HG03103 (cell line): ENCODE results near the gene PRKAR1A.
"Not testable (repeated sequence)": the region's sequence is repeated elsewhere in the genome, so short reads cannot be mapped to it uniquely, and the experiment has no call there.

Source experiments
- ATAC-seq: cut with Tn5 transposase; IDR thresholded peaks from one replicate; pipeline ENCODE4 v1.9.1; 2021; ENCODE audit warnings: low read depth; ENCODE audit not compliant: unreplicated experiment

Gene PRKAR1A

GRCh38 chr17:68573338-68573737, 61.1 kb downstream of the PRKAR1A start:
- ATAC-seq, result no peak

DNA sequence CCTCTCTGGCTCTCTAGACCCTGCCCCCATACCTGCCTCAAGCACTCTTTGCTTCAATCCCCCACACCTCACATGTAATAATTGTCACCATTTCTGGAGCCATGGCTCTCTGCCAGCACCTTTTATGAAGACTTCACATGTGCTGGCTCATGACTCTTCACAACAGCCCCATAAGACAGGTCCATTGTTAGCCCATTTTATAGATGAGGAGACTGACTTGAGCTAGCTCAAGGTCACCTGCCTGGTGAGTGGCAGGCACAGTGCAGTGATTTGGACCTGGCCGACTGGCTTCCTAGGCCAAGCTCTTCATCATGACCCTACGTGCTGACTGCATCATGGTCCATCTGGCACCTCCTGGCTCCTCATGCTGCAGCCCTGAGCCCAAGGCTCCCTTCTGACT, 63.9 kb downstream of the PRKAR1A start:
- ATAC-seq, result no peak

DNA sequence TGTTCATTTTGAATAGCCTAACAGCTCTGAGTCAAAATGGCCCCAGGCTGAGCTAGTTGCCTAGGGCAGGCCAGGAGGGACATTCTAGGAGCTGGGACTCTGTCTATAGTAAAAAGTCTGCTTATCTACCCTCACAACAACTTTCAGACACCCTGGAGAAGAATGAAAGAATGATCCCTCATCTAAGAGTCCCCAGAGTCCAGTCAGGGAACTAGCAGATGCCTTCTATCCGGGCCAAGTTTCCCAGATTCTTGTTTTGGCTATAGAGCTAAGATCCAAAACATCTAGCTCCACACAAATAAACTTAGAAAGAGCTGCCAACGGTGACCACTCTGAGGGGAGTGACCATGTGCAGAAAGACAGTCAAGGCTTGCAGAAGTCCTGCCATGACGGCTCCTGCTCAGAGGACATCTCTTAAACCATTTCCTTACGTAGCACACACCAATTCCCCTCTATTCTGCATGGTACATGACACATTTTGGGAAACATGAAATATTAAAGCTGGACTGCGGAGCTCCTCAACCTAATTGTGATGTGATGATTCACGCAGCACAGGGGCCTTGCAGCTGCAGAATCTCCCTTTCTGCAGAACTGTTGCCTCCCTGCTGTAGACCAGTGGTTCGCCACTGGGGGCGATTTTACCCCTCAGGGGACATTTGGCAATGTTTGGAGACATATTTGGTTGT, 64.7 kb downstream of the PRKAR1A start:
- ATAC-seq, result no peak

GRCh38 chr17:68577497-68577821, 65.2 kb downstream of the PRKAR1A start:
- no peak for ATAC-seq

- ATAC-seq, result no peak
Measured at GRCh38 chr17:68578236-68578635, 66.0 kb downstream of the PRKAR1A start.

GRCh38 chr17:68579194-68579927, 67.1 kb downstream of the PRKAR1A start:
- no peak for ATAC-seq

GRCh38 chr17:68580236-68580770, 68.1 kb downstream of the PRKAR1A start:
- no peak for ATAC-seq

DNA sequence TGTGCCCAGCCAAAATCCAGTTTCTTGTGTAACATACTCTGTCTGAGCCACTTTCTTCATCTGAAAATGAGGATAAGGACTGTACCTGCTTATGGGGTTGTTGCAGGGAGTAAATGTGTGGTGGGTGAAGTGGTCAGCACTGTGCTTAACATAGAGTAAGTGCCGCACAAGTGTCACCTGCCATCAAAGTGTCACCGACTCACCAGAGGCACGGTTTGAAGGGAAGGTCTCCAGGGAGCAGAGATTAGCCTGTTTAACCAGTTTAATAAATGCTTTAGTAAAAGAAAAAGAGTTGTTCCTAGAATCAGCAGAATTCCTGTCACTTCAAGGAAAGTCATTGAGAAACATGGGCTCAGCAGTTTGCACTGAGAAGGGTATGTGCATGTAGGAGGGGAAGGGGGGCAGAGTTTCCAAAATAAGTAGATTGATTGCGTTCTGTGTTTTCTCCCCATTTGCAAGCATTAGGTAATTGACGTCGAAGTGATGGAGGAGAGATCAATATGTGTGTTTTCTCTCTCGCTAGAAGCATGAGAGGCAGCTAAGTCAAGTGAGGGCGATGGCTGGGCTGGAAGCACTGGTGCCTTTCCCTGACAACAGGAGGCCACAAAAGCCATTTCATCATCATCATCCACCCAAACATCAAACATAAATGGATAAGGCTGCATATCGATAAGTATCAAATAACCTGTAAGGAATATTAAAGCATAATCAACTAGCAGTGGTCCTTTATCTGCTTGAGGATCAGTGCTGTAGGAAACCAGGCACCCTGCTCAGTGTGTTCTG, 69.8 kb downstream of the PRKAR1A start:
- ATAC-seq, result no peak

DNA sequence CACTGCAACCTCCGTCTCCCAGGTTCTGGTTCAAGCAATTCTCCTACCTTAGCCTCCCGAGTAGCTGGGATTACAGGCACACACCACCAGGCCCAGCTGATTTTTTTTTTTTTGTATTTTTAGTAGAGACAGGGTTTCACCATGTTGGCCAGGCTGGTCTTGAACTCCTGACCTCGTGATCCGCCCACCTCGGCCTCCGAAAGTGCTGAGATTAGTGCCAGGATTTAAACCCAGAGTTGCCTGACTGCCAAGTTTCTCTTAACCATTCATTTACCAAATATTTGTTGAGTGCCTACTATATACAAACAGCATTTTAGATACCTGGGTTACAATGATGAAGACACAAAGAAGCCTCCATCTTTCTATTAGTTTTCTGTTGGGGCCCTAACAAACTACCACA, 70.6 kb downstream of the PRKAR1A start:
- not testable (repeated sequence) for ATAC-seq

- ATAC-seq, result no peak
Measured at GRCh38 chr17:68584581-68585303, 72.5 kb downstream of the PRKAR1A start.

- ATAC-seq, result no peak
Measured at GRCh38 chr17:68585643-68586042, 73.4 kb downstream of the PRKAR1A start.

GRCh38 chr17:68587026-68587425, 74.8 kb downstream of the PRKAR1A start:
- no peak for ATAC-seq

DNA sequence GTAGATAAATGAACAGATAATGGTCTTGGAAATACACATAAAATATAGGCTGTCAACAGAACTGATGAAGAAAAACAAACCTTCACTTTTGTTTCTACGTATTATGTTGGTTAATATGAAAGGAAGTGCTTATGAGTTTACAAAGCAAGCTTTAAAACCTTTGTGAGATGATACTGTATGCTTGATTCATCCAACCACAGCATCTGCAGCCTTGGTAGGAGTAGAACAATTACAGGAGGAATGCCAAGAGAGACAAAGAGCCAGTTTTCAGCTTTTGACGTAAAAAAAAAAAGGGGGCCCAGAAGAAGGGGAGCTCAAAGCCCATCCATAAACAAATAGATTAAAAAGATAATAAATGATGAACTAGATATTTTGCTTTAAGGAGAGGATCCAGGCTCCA, 75.6 kb downstream of the PRKAR1A start:
- no peak for ATAC-seq

DNA sequence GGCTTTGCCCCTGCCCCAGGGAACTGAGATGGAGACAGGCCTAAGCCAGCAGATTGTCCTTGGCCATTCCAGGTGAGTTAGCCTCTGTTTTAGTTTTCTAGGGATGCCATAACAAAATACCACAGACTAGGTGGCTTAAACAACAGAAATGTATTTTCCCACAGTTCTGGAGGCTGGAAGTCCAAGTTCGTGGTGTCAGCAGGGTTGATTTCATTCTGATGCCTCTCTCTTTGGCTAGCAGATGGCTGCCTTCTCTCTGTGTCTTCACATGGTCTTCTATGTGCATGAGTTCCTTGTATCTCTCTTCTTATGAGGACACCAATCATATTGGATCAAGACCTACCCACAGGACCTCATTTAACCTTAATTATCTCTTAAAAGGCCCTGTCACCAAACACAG, 76.1 kb downstream of the PRKAR1A start:
- no peak for ATAC-seq

DNA sequence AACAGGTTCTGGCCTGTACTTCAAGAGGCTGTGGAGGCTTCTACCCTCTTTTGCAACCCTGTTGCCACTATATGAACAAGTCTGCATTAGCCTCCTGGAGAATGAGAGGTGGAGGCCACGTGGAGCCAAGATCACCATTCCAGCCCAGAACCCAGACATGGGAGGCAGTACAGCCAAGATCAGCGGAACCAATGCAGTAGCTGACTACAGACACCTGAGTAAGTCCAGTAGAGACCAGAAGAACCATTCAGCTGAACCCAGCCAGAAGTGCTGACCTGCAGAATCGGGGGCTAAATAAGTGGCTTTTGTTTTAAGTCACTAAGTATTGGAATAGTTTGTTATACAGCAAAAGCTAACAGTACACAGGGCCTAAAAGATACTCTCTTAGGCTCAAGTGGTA, 76.9 kb downstream of the PRKAR1A start:
- ATAC-seq, result no peak

- no peak for ATAC-seq
Measured at GRCh38 chr17:68591583-68591982, 79.4 kb downstream of the PRKAR1A start.

GRCh38 chr17:68592009-68592408, 79.8 kb downstream of the PRKAR1A start:
- no peak for ATAC-seq

DNA sequence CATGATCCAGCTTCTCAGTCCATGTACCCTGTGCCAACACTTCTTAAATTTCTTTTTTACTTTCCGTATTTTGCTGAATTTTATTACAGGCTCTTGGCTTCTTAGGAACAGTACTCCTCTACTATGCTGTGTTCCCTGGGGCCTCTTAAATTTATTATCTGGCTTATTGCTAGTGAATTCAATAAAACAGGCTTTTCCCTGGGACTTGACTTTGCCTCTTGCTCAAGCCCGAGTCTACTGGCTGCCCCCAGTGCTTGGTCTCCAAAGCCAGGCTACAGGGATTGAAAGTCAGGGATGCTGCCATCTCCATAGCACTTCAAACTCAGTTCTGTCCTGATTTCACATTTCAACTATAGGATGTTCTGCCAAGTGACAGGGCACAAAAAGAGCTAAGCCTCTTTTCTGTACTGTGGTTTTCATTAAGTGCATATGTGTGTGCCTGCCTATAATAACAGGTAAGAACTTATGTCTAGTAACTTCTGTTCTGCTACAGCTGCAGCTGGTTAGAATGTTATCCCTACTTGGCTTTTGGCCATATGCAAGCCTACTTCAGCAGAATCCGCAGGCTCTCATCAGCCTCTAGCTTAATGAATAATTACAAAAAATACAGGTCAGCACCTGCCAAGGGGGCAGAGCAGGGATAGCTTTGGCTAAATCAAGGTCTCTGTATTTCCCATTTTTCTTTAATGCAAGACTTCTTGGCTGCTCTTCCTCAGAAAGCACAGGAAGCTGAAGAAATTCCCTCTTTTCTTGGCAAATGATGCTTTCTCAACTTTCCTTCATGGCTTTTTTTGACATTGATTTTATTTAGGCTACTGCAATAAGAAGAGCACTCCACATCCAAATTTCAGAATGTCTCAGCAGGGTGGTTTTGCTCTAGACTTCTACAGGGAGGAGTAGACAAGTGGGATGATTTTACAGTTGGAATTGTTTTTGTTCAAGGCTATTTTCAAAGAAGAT, 80.7 kb downstream of the PRKAR1A start:
- ATAC-seq, result no peak

DNA sequence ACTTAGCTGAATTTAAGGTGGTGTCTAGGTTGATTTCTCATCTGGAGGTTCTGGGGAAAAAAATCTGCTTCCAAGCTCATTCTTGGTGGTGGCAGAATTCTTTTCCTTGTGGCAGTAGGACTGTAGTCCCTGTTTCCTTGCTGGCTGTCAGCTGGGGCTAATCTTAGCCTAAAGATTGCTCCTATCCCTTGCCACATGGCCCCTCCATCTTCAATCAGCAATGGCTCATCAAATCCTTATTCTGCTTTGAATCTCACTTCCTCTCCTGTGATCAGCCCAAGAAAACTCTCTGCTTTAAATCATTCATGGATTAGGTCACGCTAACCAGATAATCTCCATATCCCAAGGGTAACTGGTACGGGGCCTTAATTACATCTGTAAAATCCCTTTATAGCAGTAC, 82.3 kb downstream of the PRKAR1A start:
- no peak for ATAC-seq

DNA sequence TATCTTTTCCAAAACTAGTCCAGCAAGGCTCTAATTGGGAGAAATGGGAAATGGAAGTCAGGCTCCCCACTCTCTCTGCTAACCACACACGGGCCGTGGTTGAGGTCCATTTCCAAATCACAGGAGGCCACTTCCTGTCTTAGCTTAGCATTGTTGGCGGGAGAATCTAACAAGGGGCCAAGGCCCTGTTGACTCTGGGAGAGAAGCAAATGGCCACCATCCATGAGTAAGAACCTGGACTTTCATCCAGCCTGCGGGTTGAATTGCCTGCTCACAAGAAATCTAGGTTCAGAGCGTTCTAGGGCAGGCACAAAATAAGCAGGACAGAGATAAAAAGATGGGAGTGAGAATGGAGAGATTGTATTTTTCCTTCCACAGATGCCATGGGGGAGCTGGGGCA, 83.3 kb downstream of the PRKAR1A start:
- ATAC-seq, result no peak
